ENCODE results near the gene GOLIM4.
"Not testable (repeated sequence)": the region's sequence is repeated elsewhere in the genome, so short reads cannot be mapped to it uniquely, and the experiment has no call there.

Gene GOLIM4

GRCh38 chr3:168095611-168096209, at the start of gene GOLIM4:
Gene GOLIM4 (minus strand): TSS chr3:168095924. CDS start chr3:168095285, 639 bp downstream.
- DNase-seq = peak; percentile 98

- DNase-seq = no peak
Measured at GRCh38 chr3:168141405-168141998, 45.8 kb upstream of the GOLIM4 start.

GRCh38 chr3:168139947-168140346, 44.2 kb upstream of the GOLIM4 start:
- DNase-seq = no peak

- DNase-seq = no peak
Measured at GRCh38 chr3:168138421-168138820, 42.7 kb upstream of the GOLIM4 start.

GRCh38 chr3:168134931-168135330, 39.2 kb upstream of the GOLIM4 start:
- DNase-seq = peak; percentile 2

- not testable (repeated sequence) for DNase-seq
Measured at GRCh38 chr3:168130250-168130649, 34.5 kb upstream of the GOLIM4 start.

GRCh38 chr3:168128463-168128862, 32.7 kb upstream of the GOLIM4 start:
- not testable (repeated sequence) for DNase-seq

- no peak for DNase-seq
Measured at GRCh38 chr3:168127466-168127865, 31.7 kb upstream of the GOLIM4 start.

- DNase-seq = no peak
Measured at GRCh38 chr3:168124791-168125190, 29.1 kb upstream of the GOLIM4 start.

GRCh38 chr3:168124291-168124690, 28.6 kb upstream of the GOLIM4 start:
- no peak for DNase-seq

GRCh38 chr3:168123201-168124176, 27.8 kb upstream of the GOLIM4 start:
- DNase-seq = no peak

GRCh38 chr3:168121184-168122017, 25.7 kb upstream of the GOLIM4 start:
- DNase-seq = no peak

GRCh38 chr3:168117853-168118313, 22.2 kb upstream of the GOLIM4 start:
- DNase-seq = peak; percentile 16

GRCh38 chr3:168117059-168117458, 21.3 kb upstream of the GOLIM4 start:
- peak; percentile 25 for DNase-seq

- peak; percentile 17 for DNase-seq
Measured at GRCh38 chr3:168116279-168116678, 20.6 kb upstream of the GOLIM4 start.

GRCh38 chr3:168113848-168114247, 18.1 kb upstream of the GOLIM4 start:
- no peak for DNase-seq

GRCh38 chr3:168112894-168113293, 17.2 kb upstream of the GOLIM4 start:
- DNase-seq = no peak

- no peak for DNase-seq
Measured at GRCh38 chr3:168104361-168104760, 8.6 kb upstream of the GOLIM4 start.

- no peak for DNase-seq
Measured at GRCh38 chr3:168102735-168103410, 7.1 kb upstream of the GOLIM4 start.

GRCh38 chr3:168100777-168101492, 5.2 kb upstream of the GOLIM4 start:
- DNase-seq = peak; percentile 54

- no peak for DNase-seq
Measured at GRCh38 chr3:168097381-168097780, 1.7 kb upstream of the GOLIM4 start.
